K562 (cell line): ENCODE measurements around the gene DNAH8. TPM values are rescaled to one million over a fixed set of nuclear protein-coding genes. Genes with fewer than 3 reads are reported as not detected.

Experiments
- ATAC-seq: fragments of 200-7000 bp; cut with Tn5 transposase; 3 replicates; pipeline ENCODE4 v1.9.1; 2020; ENCODE audit warnings: moderate library complexity
- BruUV-seq: library from RNA; stranded (reverse); fragments of 400-500 nt; replicated peaks from 2 replicates; lab custom pipeline; 2021; lab: Mats Ljungman, UMichigan
- CTCF ChIA-PET: fragments of 300-600 bp; formaldehyde crosslinking; extraction: SDS; loops from one replicate; lab custom pipeline; 2021; ENCODE audit warnings: low intra/inter-chr PET ratio; lab: Yijun Ruan, JAX
- POLR2A ChIA-PET: fragments of 300-600, 350-650 bp; sonication (Branson Sonifier 250); formaldehyde crosslinking; extraction: SDS; loops from one replicate; lab custom pipeline; 2021; ENCODE audit warnings: antibody characterized with exemption, inconsistent platforms; lab: Yijun Ruan, JAX
- DNase-seq, 4 experiments: peaks; one replicate each; pipeline versions ENCODE4 v3.0.0 to v3.0.0-alpha.2; 2011 to 2018; ENCODE audit warnings: low spot score in 3 of 4, mixed read lengths in 3 of 4; ENCODE audit errors: extremely low read depth in 1 of 4
- FAIRE-seq: peaks from 2 replicates; lab custom pipeline; 2011; peaks lifted over from hg19 to GRCh38; lab: Jason Lieb, UNC
- H2AFZ ChIP-seq: 2 replicates; pipeline ENCODE4 v1.6.0; 2011; ENCODE audit warnings: low read depth, low read length, control low read depth, inconsistent platforms
- H3K27ac ChIP-seq: fragments of 200-600 bp; 3 replicates; pipeline ENCODE4 v1.8.0; 2011; ENCODE audit warnings: low read depth, mild to moderate bottlenecking, control low read depth, inconsistent platforms, low read length, moderate library complexity, mixed read lengths; ENCODE audit errors: extremely low read depth
- H3K27me3 ChIP-seq, 2 experiments: fragments of 300-600 bp in 1 of 2; 2 replicates in 1 of 2; 3 replicates in 1 of 2; pipeline versions ENCODE4 v1.6.0 to v1.8.0; 2011; ENCODE audit warnings: inconsistent platforms in 2 of 2, low read length in 2 of 2, mild to moderate bottlenecking in 1 of 2, mixed read lengths in 1 of 2, moderate library complexity in 1 of 2; ENCODE audit not compliant: control insufficient read depth in 2 of 2, insufficient read depth in 2 of 2
- H3K36me3 ChIP-seq: fragments of 300-600 bp; 3 replicates; pipeline ENCODE4 v1.8.0; 2011; ENCODE audit warnings: mild to moderate bottlenecking, low read length, inconsistent platforms; ENCODE audit not compliant: control insufficient read depth, insufficient read depth
- H3K4me1 ChIP-seq, 2 experiments: fragments of 200-600 bp in 1 of 2; replicated peaks in 1 of 2; 2 replicates in 1 of 2; 3 replicates in 1 of 2; pipeline versions ENCODE4 v1.5.1 to v1.8.0; 2011; ENCODE audit warnings: inconsistent platforms in 2 of 2, low read length in 2 of 2, mild to moderate bottlenecking in 1 of 2, mixed read lengths in 1 of 2, moderate library complexity in 1 of 2; ENCODE audit not compliant: control insufficient read depth in 2 of 2, insufficient read depth in 2 of 2
- H3K4me2 ChIP-seq: 2 replicates; pipeline ENCODE4 v1.6.1; 2011; ENCODE audit warnings: low read length, control low read depth, inconsistent platforms, mixed read lengths; ENCODE audit not compliant: insufficient read depth
- H3K4me3 ChIP-seq: fragments of 200-600 bp; sonication (generic), shearing (Covaris generic); 2 replicates; pipeline ENCODE4 v1.5.1; 2016; ENCODE audit warnings: control low read depth, inconsistent platforms
- H3K79me2 ChIP-seq: fragments of 200-600 bp; 3 replicates; pipeline ENCODE4 v1.8.0; 2011; ENCODE audit warnings: low read length, inconsistent platforms; ENCODE audit not compliant: control insufficient read depth, insufficient read depth
- H3K9ac ChIP-seq, 2 experiments: 2 replicates each; pipeline versions ENCODE4 v1.6.0 to v1.6.1; 2011; ENCODE audit warnings: low read depth in 2 of 2, low read length in 2 of 2, control low read depth in 1 of 2, inconsistent platforms in 1 of 2, mild to moderate bottlenecking in 1 of 2, mixed read lengths in 1 of 2; ENCODE audit not compliant: insufficient read depth in 1 of 2
- H3K9me1 ChIP-seq: one replicate; pipeline ENCODE4 v1.6.0; 2011; ENCODE audit warnings: inconsistent platforms, mild to moderate bottlenecking, low read length, moderate library complexity; ENCODE audit not compliant: control insufficient read depth, insufficient read depth
- H3K9me3 ChIP-seq: replicated peaks from 2 replicates; pipeline ENCODE4 v1.5.1; 2011; ENCODE audit warnings: low read depth, low read length, inconsistent platforms; ENCODE audit not compliant: control insufficient read depth, insufficient read depth
- H4K20me1 ChIP-seq: replicated peaks from 2 replicates; pipeline ENCODE4 v1.6.1; 2011; ENCODE audit warnings: low read length, inconsistent platforms, mixed read lengths; ENCODE audit not compliant: control insufficient read depth, insufficient read depth
- BCL6 ChIP-seq: fragments of 250-450 bp; sonication (Bioruptor Pico); IDR thresholded peaks from 2 replicates; pipeline ENCODE4 v1.4.0; 2020
- DIDO1 ChIP-seq: fragments of 450-650 bp; IDR thresholded peaks from 2 replicates; pipeline ENCODE4 v1.6.1; 2016; ENCODE audit warnings: low read depth, missing biosample characterization, missing genetic modification characterization
- JUN ChIP-seq, 2 experiments: sonication (generic) in 1 of 2; formaldehyde crosslinking in 1 of 2; IDR thresholded peaks; 2 replicates each; pipeline versions ENCODE4 v1.6.1 to v1.8.0; 2012 to 2022; ENCODE audit warnings: borderline replicate concordance in 2 of 2, mild to moderate bottlenecking in 2 of 2, improper control_type of control experiment in 1 of 2, low read depth in 1 of 2, low read length in 1 of 2, missing genetic modification reagents in 1 of 2
- KDM5B ChIP-seq: fragments of 200-600 bp; sonication (generic); IDR thresholded peaks from 2 replicates; pipeline ENCODE4 v1.6.1; 2012; ENCODE audit warnings: low read depth, mild to moderate bottlenecking, moderate library complexity, low read length, control low read depth, inconsistent platforms; ENCODE audit not compliant: insufficient replicate concordance
- NFE2L1 ChIP-seq: fragments of 450-650 bp; IDR thresholded peaks from 2 replicates; pipeline ENCODE4 v1.6.1; 2016; ENCODE audit warnings: missing genetic modification characterization, low read depth, mild to moderate bottlenecking, missing compliant biosample characterization, moderate library complexity, borderline replicate concordance
- SIX5 ChIP-seq, 2 experiments: IDR thresholded peaks; 2 replicates each; pipeline ENCODE4 v1.6.1; 2011; ENCODE audit warnings: low read length in 2 of 2, borderline replicate concordance in 1 of 2, low read depth in 1 of 2, mild to moderate bottlenecking in 1 of 2, moderate library complexity in 1 of 2; ENCODE audit not compliant: insufficient read depth in 1 of 2
- ZC3H4 ChIP-seq: sonication (generic); formaldehyde crosslinking; IDR thresholded peaks from 2 replicates; pipeline ENCODE4 v1.9.0; 2021; ENCODE audit warnings: missing genetic modification reagents, borderline replicate concordance
- ZEB2 ChIP-seq: fragments of 450-650 bp; IDR thresholded peaks from 2 replicates; pipeline ENCODE4 v1.6.1; 2016
- ZNF143 ChIP-seq: sonication (generic); formaldehyde crosslinking; IDR thresholded peaks from 2 replicates; pipeline ENCODE4 v1.9.0; 2022; ENCODE audit warnings: mild to moderate bottlenecking, missing genetic modification reagents
- ZNF146 ChIP-seq: IDR thresholded peaks from one replicate; pipeline ENCODE4 v1.6.1; 2018; ENCODE audit warnings: missing compliant biosample characterization; ENCODE audit not compliant: unreplicated experiment
- ZNF280B ChIP-seq: fragments of 250-450 bp; sonication (Bioruptor Pico); IDR thresholded peaks from 2 replicates; pipeline ENCODE4 v1.5.1; 2021; ENCODE audit warnings: mild to moderate bottlenecking
- WGBS: fragments of 100-300 bp; shearing (Covaris generic); methylation state at CpG from one replicate; pipeline ENCODE4 v1.1.6; 2016; ENCODE audit warnings: low coverage, mixed read lengths; ENCODE audit not compliant: insufficient coverage; ENCODE audit errors: missing lambda C conversion rate; 5-methylcytosine and 5-hydroxymethylcytosine counted together
- in situ Hi-C: fragments of 300-500 bp; cut with MboI; formaldehyde crosslinking; loops from 4 replicates; pipeline ENCODE4 v1.15.0; 2018; ENCODE audit warnings: inconsistent platforms, mixed read lengths
- intact Hi-C: fragments of 100-400 bp; cut with micrococcal nuclease; formaldehyde crosslinking; loops from 2 replicates; pipeline ENCODE4 v1.14.2; 2022
- polyA plus RNA-seq, 8 experiments: library from polyadenylated mRNA; depleted of rRNA in 4 of 8; stranded (reverse) in 5 of 8; unstranded in 3 of 8; fragments of >200 nt; fragmentation: Nextera tagmentation in 2 of 8; fragmentation: Illumina TruSeq in 1 of 8; extraction: Ambion mirVana in 2 of 8; extraction: Trizol in 1 of 8; gene quantifications; 2 replicates each; pipeline versions ENCODE4 v1.2.1 to v1.2.3, GENCODE V29; 2011 to 2014; ENCODE audit warnings: inconsistent platforms in 1 of 8, missing spikeins in 1 of 8
- total RNA-seq, 7 experiments: library from RNA; depleted of rRNA in 6 of 7; stranded (reverse); fragments of >200 nt in 6 of 7; fragmentation: Illumina TruSeq in 2 of 7; extraction: Trizol in 2 of 7; gene quantifications; 2 replicates each; pipeline versions ENCODE4 v1.2.1 to v1.2.3, GENCODE V29; 2011 to 2021; ENCODE audit warnings: low replicate concordance in 1 of 7
- TF ChIP-seq, protein P1 (sequence below): sonication (generic); formaldehyde crosslinking; IDR thresholded peaks from 2 replicates; pipeline ENCODE4 v1.8.0; 2023; ENCODE audit warnings: mild to moderate bottlenecking, missing genetic modification reagents

DNAH8 gene
- total and polyA plus RNA-seq, 9 of the 15 experiments (the other 6 are each of a cell fraction or from before 2014, with no cell fraction given), result 1.2 to 4.2 (median 2.9) TPM

GRCh38 chr6:38738261-38738660 is 23.1 kb downstream of the DNAH8 start:
- intact Hi-C loops, result no loop called here
- no peak for FAIRE-seq
- CTCF ChIA-PET, result no interaction called here
- Histone ChIP-seq H3K27ac (no peak overlapping the region), H3K79me2 (no peaks in the 10 kb centered on the region), H2AFZ (no peak overlapping the region), H3K36me3 (peaks cover 8% of the 10 kb centered on the region; the same call in 1 of the 3 replicates), H3K9me3 (no peaks in the 10 kb centered on the region)
- in situ Hi-C loops, result no loop called here
- no peak for TF ChIP-seq ZNF146 (CRISPR knock-in tag)
- no peak for TF ChIP-seq KDM5B
- no peak for TF ChIP-seq SIX5 (IDR thresholded peaks at IDR 0.05; ENCODE audit: borderline replicate concordance in 1 of 2, insufficient read depth in 1 of 2, low read depth in 1 of 2, low read length in 2 of 2)
- TF ChIP-seq ZNF143 (CRISPR knock-in tag), result no peak
- TF ChIP-seq ZC3H4, result no peak
- TF ChIP-seq ZNF280B (CRISPR knock-in tag), result no peak
- TF ChIP-seq, protein P1, sequence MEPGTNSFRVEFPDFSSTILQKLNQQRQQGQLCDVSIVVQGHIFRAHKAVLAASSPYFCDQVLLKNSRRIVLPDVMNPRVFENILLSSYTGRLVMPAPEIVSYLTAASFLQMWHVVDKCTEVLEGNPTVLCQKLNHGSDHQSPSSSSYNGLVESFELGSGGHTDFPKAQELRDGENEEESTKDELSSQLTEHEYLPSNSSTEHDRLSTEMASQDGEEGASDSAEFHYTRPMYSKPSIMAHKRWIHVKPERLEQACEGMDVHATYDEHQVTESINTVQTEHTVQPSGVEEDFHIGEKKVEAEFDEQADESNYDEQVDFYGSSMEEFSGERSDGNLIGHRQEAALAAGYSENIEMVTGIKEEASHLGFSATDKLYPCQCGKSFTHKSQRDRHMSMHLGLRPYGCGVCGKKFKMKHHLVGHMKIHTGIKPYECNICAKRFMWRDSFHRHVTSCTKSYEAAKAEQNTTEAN, result no peak
- no peak for TF ChIP-seq DIDO1 (tag)
- no peak for TF ChIP-seq JUN (IDR thresholded peaks at IDR 0.05; ENCODE audit: borderline replicate concordance, low read depth, low read length)
- TF ChIP-seq JUN (CRISPR knock-in tag; IDR thresholded peaks at IDR 0.05; ENCODE audit: borderline replicate concordance), result no peak
- TF ChIP-seq NFE2L1 (tag), result no peak
- no peak for TF ChIP-seq ZEB2
- TF ChIP-seq BCL6, result no peak
- TF ChIP-seq, all 486 proteins: peak for 0
- ATAC-seq (no peak), DNase-seq (no peak)
- H3K27me3 ChIP-seq, result no peaks in the 10 kb centered on the region
- WGBS, result 60% methylated on average over 3 of the region's 3 CpGs
- H3K9ac ChIP-seq, result no peak overlapping the region
- no peak overlapping the region for H3K4me2 ChIP-seq
- no peak overlapping the region for H3K4me3 ChIP-seq
- no peaks in the 10 kb centered on the region for H4K20me1 ChIP-seq
- POLR2A ChIA-PET, result interaction anchor here (0.7 to 1.0 kb wide), 2 partner anchors 20 to 35 kb away, joined by 3 to 5 read pairs; no protein-coding TSS in a partner anchor
- H3K9me1 ChIP-seq, result no peaks in the 10 kb centered on the region
- BruUV-seq, result no TSS peak
- no peaks in the 10 kb centered on the region for H3K4me1 ChIP-seq
